Ovary (tissue), 9 donors: Measurements from ENCODE around the gene CCDC137. TPM values are rescaled to one million over a fixed set of nuclear protein-coding genes. Genes with fewer than 3 reads are reported as not detected.

Source experiments
- DNase-seq, 5 donors: peaks; one replicate each; pipeline ENCODE4 v3.0.0-alpha.2; 2019 to 2020
- H3K27ac ChIP-seq, 2 donors: fragments of 200-600 bp; one replicate each; pipeline versions ENCODE4 v1.5.1 to v1.8.0; 2019 to 2022
- H3K27me3 ChIP-seq: fragments of 200-600 bp; one replicate; pipeline ENCODE4 v1.8.0; 2022
- H3K36me3 ChIP-seq: fragments of 200-600 bp; sonication (generic); one replicate; pipeline ENCODE4 v1.5.1; 2019
- H3K4me1 ChIP-seq: one replicate; pipeline ENCODE4 v1.8.1; 2013; ENCODE audit warnings: mild to moderate bottlenecking, moderate library complexity; ENCODE audit not compliant: insufficient read depth
- H3K4me3 ChIP-seq: fragments of 200-600 bp; sonication (generic); one replicate; pipeline ENCODE4 v1.5.1; 2017
- H3K9me3 ChIP-seq, 2 donors: fragments of 200-600 bp in 1 of 2; sonication (generic) in 1 of 2; one replicate each; pipeline versions ENCODE4 v1.5.1 to v1.8.1; 2013 to 2019; ENCODE audit warnings: mild to moderate bottlenecking in 1 of 2, moderate library complexity in 1 of 2
- EP300 ChIP-seq: sonication (generic); formaldehyde crosslinking; IDR thresholded peaks from one replicate; pipeline ENCODE4 v1.6.1; 2017; ENCODE audit warnings: antibody characterized with exemption
- POLR2A ChIP-seq: fragments of 450-650 bp; IDR thresholded peaks from one replicate; pipeline ENCODE4 v1.6.1; 2017; ENCODE audit warnings: antibody characterized with exemption, mild to moderate bottlenecking, moderate library complexity
- WGBS, 3 donors: extraction: QIAGEN DNeasy Blood & Tissue Kit in 1 of 3; methylation state at CpG; one replicate each; pipeline versions ENCODE4 v1.1.5 to v1.1.7; 2013 to 2017; 5-methylcytosine and 5-hydroxymethylcytosine counted together
- intact Hi-C, 4 donors: fragments of 100-400 bp; cut with DNase I; formaldehyde crosslinking; loops; one replicate each; pipeline versions ENCODE4 v1.11.0 to v1.15.1; 2022 to 2023
- polyA plus RNA-seq, 2 donors: library from polyadenylated mRNA; stranded (reverse); fragments of 200-250 nt in 1 of 2; fragments of 350-450 nt in 1 of 2; fragmentation: Illumina TruSeq in 1 of 2; extraction: RNeasy Lipid Tissue Mini Kit (QIAGEN cat#74804) in 1 of 2; gene quantifications; one replicate each; pipeline ENCODE4 v1.2.3, GENCODE V29; 2013 to 2014
- total RNA-seq, 7 donors: library from RNA; depleted of rRNA in 2 of 7; stranded (reverse); fragments of >200 nt in 2 of 7; fragmentation: NEBNext Ultra II Directional in 3 of 7; extraction: Animal tissue kit (Norgen Biotek cat#: 25700) in 3 of 7; gene quantifications; one replicate each; pipeline versions ENCODE4 v1.1.0 to v1.2.4, GENCODE V29; 2016 to 2023
- TF ChIP-seq, protein P1 (sequence below), 3 donors: fragments of 450-650 bp in 2 of 3; fragments of 200-600 bp in 1 of 3; IDR thresholded peaks; one replicate each; pipeline versions ENCODE4 v1.5.1 to v1.8.0; 2016 to 2022; ENCODE audit warnings: antibody characterized with exemption in 3 of 3, mild to moderate bottlenecking in 1 of 3
- donor health status: DM: no; HTN: no; CAD: no; lungs with moderate emphysema.
- donor health status: DM: no; HTN: no; CAD: no.
- donor health status: Bipolar disorder and iron deficiency.
- donor health status: DM: yes; HTN: yes; CAD: no.
- donor health status: DM: no; HTN: no; CAD: no.
- donor health status: DM: yes; HTN: yes; CAD: no.

Gene CCDC137
- total and polyA plus RNA-seq, 9 donors: 5.1 to 17.8 (median 9.4) TPM

DNA sequence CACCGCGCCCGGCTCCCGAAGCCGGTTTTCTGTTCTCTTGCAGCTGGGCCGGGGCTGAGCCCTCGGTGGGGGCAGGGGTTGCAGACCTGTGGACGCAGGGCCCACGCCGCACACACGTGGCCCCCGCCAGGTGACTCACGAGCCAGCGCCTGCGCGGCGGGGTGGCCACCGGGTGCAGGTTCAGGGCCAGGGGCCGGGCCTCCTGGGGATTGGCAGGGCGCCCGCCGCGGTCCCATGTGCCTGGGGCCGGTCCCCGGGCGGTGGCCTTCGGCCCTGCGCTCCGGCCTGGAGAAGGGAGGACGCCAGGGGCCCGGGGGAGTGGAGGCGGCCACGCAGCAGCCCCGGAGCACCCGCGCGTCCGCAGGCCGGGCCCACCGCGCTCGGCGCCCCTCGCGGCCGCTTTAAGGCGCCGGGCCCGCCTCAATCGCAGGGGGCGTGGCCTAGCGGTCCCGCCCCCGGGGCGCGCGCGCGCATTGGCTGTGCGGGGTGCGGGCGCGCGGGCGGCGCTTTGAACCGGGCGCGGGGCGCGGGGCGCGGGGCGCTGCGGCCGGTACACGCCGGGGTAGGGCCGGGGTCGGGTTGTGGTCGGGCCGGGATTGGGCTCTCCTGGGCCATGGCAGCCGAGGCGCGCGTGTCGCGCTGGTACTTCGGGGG is 45.4 kb downstream of the CCDC137 start, which contains the start of gene SLC25A10:
TSS of gene SLC25A10 (plus strand) at position 471 of the 654 bp plus-strand sequence. CDS start at position 614, 143 bp downstream.
- TF ChIP-seq, protein P1, sequence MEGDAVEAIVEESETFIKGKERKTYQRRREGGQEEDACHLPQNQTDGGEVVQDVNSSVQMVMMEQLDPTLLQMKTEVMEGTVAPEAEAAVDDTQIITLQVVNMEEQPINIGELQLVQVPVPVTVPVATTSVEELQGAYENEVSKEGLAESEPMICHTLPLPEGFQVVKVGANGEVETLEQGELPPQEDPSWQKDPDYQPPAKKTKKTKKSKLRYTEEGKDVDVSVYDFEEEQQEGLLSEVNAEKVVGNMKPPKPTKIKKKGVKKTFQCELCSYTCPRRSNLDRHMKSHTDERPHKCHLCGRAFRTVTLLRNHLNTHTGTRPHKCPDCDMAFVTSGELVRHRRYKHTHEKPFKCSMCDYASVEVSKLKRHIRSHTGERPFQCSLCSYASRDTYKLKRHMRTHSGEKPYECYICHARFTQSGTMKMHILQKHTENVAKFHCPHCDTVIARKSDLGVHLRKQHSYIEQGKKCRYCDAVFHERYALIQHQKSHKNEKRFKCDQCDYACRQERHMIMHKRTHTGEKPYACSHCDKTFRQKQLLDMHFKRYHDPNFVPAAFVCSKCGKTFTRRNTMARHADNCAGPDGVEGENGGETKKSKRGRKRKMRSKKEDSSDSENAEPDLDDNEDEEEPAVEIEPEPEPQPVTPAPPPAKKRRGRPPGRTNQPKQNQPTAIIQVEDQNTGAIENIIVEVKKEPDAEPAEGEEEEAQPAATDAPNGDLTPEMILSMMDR (IDR thresholded peaks at IDR 0.05): peak in 2 of 3 donors; percentile 55 to 56
- TF ChIP-seq POLR2A: no peak
- peak; percentile 71 to 83 (median 72) for DNase-seq
- intact Hi-C loops: no loop called here

DNA sequence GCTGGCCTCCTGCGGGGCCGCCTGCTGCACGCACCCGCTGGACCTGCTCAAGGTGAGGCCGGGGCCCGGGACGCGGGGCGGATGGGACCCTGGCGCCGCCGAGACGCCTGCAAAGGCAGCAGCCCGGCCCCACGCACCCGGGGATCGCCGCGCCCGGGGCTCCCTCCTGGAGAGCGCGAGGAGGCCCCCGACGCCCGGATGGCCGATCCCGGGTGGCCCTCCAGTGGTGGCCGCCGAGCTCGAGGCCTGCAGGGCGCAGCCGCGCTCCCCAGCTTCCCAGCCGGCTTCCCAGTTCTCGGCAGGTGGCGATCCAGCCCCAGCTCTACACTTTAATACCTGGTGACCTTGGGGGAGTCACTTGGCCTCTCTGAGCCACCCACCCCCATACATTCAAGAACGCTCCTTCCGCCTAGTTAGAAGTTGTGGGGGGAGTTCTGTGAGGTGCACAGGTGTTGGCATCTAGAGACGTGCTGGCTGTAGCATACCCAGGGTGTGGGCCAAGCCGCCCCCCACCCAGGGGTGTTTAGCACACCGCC is 46.0 kb downstream of the CCDC137 start:
- DNase-seq: no peak
- 1 to 4% (median 1%) methylated on average over 34 to 41 of the region's 41 CpGs for WGBS, 3 donors
- H3K36me3 ChIP-seq: no peaks in the 10 kb centered on the region
- H3K4me1 ChIP-seq: peaks cover 18% of the 10 kb centered on the region
- intact Hi-C loops: no loop called here
- TF ChIP-seq EP300 (no peak), POLR2A (no peak)
- TF ChIP-seq, protein P1 (IDR thresholded peaks at IDR 0.05): no peak
- no peaks in the 10 kb centered on the region for H3K9me3 ChIP-seq
- H3K27ac ChIP-seq: no peak overlapping the region
- no peaks in the 10 kb centered on the region for H3K27me3 ChIP-seq
- peak overlapping the region; percentile 72 for H3K4me3 ChIP-seq

More for the DNA sequence above, 45.4 kb downstream of the CCDC137 start, which contains the start of gene SLC25A10:
- WGBS, 3 donors: 0 to 1% (median 1%) methylated on average over 27 to 89 of the region's 89 CpGs
- Histone ChIP-seq H3K27ac (no peak within 1 kb of the TSS), H3K4me3 (peak within 1 kb of the TSS; percentile 72), H3K36me3 (no peaks in the 10 kb centered on the region), H3K9me3 (no peaks in the 10 kb centered on the region), H3K27me3 (no peaks in the 10 kb centered on the region), H3K4me1 (peaks cover 18% of the 10 kb centered on the region)

DNA sequence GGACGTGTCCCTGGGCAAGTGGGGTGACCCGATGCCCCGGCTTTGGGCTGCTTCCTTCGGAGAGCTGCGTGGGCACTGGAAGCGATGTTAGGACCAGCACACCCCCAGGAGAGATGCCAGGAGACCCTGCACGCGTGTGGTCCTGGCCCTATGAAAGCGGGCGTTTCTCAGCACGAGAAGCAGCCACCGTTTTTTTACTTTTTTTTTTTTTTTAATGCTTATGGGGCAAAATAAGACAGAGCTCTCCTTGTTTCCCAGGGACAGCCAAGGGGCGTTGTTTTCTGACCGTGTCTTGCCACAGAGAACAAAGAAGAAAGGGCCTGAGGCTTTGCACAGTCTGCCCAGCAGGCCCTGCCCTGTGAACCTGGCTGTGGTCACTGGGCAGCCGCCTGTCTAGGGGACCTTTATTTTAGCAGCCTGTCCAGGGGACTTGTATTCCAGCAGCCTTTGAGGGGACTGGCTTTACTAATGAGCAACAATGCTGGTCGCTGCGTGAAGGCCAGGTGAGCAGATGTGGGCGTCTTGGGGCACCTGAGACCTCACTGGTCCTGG is 46.5 kb downstream of the CCDC137 start:
- Histone ChIP-seq H3K36me3 (no peaks in the 10 kb centered on the region), H3K9me3 (no peaks in the 10 kb centered on the region), H3K27me3 (no peaks in the 10 kb centered on the region), H3K4me3 (peak overlapping the region; percentile 72), H3K4me1 (peaks cover 18% of the 10 kb centered on the region), H3K27ac (no peak overlapping the region)
- TF ChIP-seq POLR2A (no peak), EP300 (no peak)
- TF ChIP-seq, protein P1 (IDR thresholded peaks at IDR 0.05): no peak
- WGBS, 3 donors: 18 to 32% (median 21%) methylated on average over 18 of the region's 18 CpGs
- intact Hi-C loops: no loop called here
- peak in 3 of 5 donors; percentile 27 to 43 (median 37) for DNase-seq

DNA sequence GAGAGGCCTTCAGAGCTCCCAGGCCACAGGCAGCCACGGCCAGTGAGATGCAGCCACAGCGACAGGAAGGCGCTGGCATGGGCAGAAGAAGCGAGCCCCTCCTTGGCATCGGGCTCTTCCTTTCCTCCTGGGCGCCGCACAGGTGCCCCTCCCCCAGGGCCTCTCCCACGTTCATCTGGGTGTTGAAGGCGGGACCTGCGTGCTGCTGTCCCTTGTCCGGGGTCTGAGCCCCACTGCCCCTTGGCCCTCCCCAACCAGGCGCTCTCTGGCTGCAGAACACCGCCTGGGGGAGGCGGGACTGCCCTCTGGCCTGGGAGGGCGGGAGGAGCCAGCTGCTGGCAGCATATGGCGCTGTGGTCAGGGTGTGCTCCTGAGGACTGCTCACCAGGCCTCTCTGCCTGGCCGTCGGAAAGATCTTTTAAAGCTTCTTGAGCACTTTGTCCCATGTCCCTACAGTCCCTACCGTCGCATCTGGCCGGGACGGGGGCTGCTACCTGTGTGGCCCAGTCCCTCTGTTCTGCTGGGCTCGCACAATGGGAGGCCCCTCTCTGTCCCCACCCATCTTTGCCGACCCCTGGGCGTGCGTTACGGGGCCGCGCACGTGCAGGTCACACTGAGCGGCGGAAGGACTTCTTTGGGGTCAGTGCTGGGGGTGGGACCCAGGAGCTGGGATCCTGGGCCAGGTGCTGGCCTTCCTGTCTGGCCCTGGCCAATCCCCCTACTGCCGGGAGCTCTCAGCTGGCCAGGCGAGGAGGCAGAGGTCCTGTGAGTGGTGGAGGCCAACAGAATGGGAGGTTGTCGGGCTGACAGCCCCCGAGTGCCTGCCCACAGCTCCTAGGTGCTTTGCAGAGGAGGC is 47.2 kb downstream of the CCDC137 start:
- H3K27me3 ChIP-seq: no peaks in the 10 kb centered on the region
- TF ChIP-seq, protein P1 (IDR thresholded peaks at IDR 0.05): no peak
- TF ChIP-seq EP300: no peak
- TF ChIP-seq POLR2A: no peak
- H3K4me3 ChIP-seq: no peak overlapping the region
- intact Hi-C loops: no loop called here
- H3K4me1 ChIP-seq: peaks cover 18% of the 10 kb centered on the region
- H3K9me3 ChIP-seq: no peaks in the 10 kb centered on the region
- WGBS, 3 donors: 47 to 70% (median 59%) methylated on average over 35 to 36 of the region's 36 CpGs
- no peaks in the 10 kb centered on the region for H3K36me3 ChIP-seq
- DNase-seq: peak in 2 of 5 donors; percentile 36 to 46
- no peak overlapping the region for H3K27ac ChIP-seq
